DOHH2 (cell line): ENCODE results near the gene TSPAN10.

Source experiments
- H3F3A ChIP-seq: fragments of 200-600 bp; sonication (generic), shearing (Covaris generic); 2 replicates; pipeline ENCODE4 v1.6.0; 2016; ENCODE audit warnings: antibody characterized with exemption, mild to moderate bottlenecking; ENCODE audit not compliant: control insufficient read depth, insufficient read depth
- H3K27ac ChIP-seq: fragments of 200-600 bp; sonication (generic); 2 replicates; pipeline ENCODE4 v1.5.1; 2014; ENCODE audit warnings: low read depth, mild to moderate bottlenecking, low read length, moderate library complexity
- H3K27me3 ChIP-seq: fragments of 200-600 bp; sonication (generic); 2 replicates; pipeline ENCODE4 v1.6.1; 2014; ENCODE audit warnings: mild to moderate bottlenecking, low read length, mixed read lengths; ENCODE audit not compliant: control insufficient read depth
- H3K36me3 ChIP-seq: fragments of 200-600 bp; sonication (generic); 2 replicates; pipeline ENCODE4 v1.6.1; 2014; ENCODE audit warnings: mild to moderate bottlenecking, low read length, moderate library complexity, mixed read lengths; ENCODE audit not compliant: control insufficient read depth
- H3K4me1 ChIP-seq: fragments of 200-600 bp; sonication (generic); 2 replicates; pipeline ENCODE4 v1.6.1; 2014; ENCODE audit warnings: mild to moderate bottlenecking, low read length, mixed read lengths; ENCODE audit not compliant: control insufficient read depth
- H3K4me2 ChIP-seq: fragments of 200-600 bp; sonication (generic); 2 replicates; pipeline ENCODE4 v1.6.0; 2014; ENCODE audit warnings: mild to moderate bottlenecking, low read length, moderate library complexity
- H3K4me3 ChIP-seq: fragments of 200-600 bp; sonication (generic); 2 replicates; pipeline ENCODE4 v1.5.1; 2014; ENCODE audit warnings: mild to moderate bottlenecking, low read length, mixed read lengths
- H3K79me2 ChIP-seq: fragments of 200-600 bp; sonication (generic); 2 replicates; pipeline ENCODE4 v1.6.1; 2014; ENCODE audit warnings: mild to moderate bottlenecking, low read length, mixed read lengths; ENCODE audit not compliant: control insufficient read depth
- H3K9me2 ChIP-seq: fragments of 200-600 bp; sonication (generic); replicated peaks from 2 replicates; pipeline ENCODE4 v1.6.1; 2014; ENCODE audit warnings: mild to moderate bottlenecking, low read length, mixed read lengths; ENCODE audit not compliant: control insufficient read depth
- H3K9me3 ChIP-seq: fragments of 200-600 bp; sonication (generic); 2 replicates; pipeline ENCODE4 v1.6.1; 2014; ENCODE audit warnings: antibody characterized with exemption, low read length, mixed read lengths; ENCODE audit not compliant: control insufficient read depth, insufficient read depth
- H4K20me1 ChIP-seq: fragments of 200-600 bp; sonication (generic); 2 replicates; pipeline ENCODE4 v1.6.0; 2014; ENCODE audit warnings: low read depth, mild to moderate bottlenecking, antibody characterized with exemption, low read length, moderate library complexity; ENCODE audit not compliant: control insufficient read depth, insufficient read depth
- EZH2phosphoT487 ChIP-seq: fragments of 200-600 bp; sonication (generic); IDR thresholded peaks from 2 replicates; pipeline ENCODE4 v1.6.1; 2017; ENCODE audit warnings: borderline replicate concordance, mild to moderate bottlenecking, antibody characterized with exemption, low read length, moderate library complexity, mixed read lengths
- TF ChIP-seq, protein P1 (sequence below): fragments of 200-600 bp; sonication (generic); IDR thresholded peaks from one replicate; pipeline ENCODE4 v1.5.1; 2014; ENCODE audit warnings: antibody characterized with exemption, mild to moderate bottlenecking, low read depth, low read length; ENCODE audit not compliant: poor library complexity, severe bottlenecking

The TSPAN10 gene

DNA sequence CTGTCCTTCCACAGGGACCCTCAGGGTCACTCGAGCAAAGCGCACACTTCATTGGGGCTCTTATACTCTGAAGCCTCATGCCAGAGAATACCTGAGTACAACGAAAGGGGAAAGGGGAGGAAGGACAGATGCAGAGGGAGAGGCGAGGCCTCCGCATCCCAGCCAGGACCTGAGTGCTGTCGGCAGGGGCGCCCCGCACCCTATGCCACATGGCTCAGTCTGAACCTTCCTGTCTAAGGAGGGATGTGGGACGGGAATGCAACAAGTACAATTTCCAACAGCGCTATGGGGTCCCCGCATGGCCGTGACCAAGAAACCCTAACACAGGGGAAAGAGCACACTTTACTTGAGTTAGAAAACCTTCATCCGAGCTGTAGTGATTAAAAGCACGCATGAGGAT lies 45.0 kb upstream of the TSPAN10 start:
- no peaks in the 10 kb centered on the region for H3K27me3 ChIP-seq
- no peaks in the 10 kb centered on the region; the same call in 1 of the 2 replicates for H3F3A ChIP-seq
- H3K4me3 ChIP-seq, result no peak overlapping the region
- no peak overlapping the region for H3K27ac ChIP-seq
- no peaks in the 10 kb centered on the region for H3K4me1 ChIP-seq
- peaks cover 3% of the 10 kb centered on the region; the same call in 1 of the 2 replicates for H4K20me1 ChIP-seq
- no peaks in the 10 kb centered on the region for H3K79me2 ChIP-seq
- H3K4me2 ChIP-seq, result no peak overlapping the region
- TF ChIP-seq, protein P1, sequence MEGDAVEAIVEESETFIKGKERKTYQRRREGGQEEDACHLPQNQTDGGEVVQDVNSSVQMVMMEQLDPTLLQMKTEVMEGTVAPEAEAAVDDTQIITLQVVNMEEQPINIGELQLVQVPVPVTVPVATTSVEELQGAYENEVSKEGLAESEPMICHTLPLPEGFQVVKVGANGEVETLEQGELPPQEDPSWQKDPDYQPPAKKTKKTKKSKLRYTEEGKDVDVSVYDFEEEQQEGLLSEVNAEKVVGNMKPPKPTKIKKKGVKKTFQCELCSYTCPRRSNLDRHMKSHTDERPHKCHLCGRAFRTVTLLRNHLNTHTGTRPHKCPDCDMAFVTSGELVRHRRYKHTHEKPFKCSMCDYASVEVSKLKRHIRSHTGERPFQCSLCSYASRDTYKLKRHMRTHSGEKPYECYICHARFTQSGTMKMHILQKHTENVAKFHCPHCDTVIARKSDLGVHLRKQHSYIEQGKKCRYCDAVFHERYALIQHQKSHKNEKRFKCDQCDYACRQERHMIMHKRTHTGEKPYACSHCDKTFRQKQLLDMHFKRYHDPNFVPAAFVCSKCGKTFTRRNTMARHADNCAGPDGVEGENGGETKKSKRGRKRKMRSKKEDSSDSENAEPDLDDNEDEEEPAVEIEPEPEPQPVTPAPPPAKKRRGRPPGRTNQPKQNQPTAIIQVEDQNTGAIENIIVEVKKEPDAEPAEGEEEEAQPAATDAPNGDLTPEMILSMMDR, result no peak
- TF ChIP-seq EZH2phosphoT487, result no peak
- H3K9me3 ChIP-seq, result no peaks in the 10 kb centered on the region
- H3K9me2 ChIP-seq, result no peaks in the 10 kb centered on the region
- peaks cover 80% of the 10 kb centered on the region for H3K36me3 ChIP-seq

DNA sequence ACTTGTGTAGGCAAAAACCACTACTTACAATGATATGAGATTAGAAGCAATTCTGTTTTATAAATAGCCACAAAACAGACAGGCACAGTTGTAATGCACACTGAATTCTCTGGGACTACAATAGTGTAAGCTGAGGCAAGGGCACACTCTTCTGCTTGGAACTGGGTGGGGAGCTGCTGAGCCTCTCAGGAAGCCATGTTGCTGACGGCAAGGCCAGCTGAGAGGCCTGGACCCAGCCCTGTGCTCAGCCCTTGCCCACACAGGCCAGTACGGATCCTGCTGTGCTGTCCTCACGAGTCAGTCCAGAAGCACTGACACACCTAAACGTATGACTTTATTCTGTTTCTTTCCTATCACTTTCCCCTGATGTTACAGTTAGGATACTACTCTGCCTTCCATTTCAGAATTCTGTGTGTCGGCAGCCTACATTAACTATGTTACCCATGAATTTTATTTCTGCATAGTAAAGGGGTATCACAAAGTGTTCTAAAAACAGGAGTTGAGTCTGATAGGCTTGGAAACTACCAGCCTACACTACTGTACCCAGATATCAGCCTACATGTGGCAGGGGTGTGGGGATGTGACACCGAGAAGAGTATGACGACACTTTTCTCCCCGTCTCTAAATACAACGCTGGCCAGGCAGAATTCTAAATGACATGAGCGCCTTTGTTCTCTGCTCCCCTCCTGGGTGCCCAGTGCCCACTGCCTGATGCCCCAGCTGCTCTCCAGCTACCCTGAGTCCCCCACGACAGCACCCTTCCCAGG lies 43.7 kb upstream of the TSPAN10 start:
- Histone ChIP-seq H3K79me2 (peaks cover 3% of the 10 kb centered on the region), H3K4me2 (no peak overlapping the region), H3K9me3 (no peaks in the 10 kb centered on the region), H3K9me2 (no peaks in the 10 kb centered on the region), H3K4me1 (peaks cover 6% of the 10 kb centered on the region), H3K27ac (no peak overlapping the region), H4K20me1 (peaks cover 3% of the 10 kb centered on the region; the same call in 1 of the 2 replicates), H3F3A (peaks cover 3% of the 10 kb centered on the region; the same call in 1 of the 2 replicates), H3K36me3 (peaks cover 81% of the 10 kb centered on the region), H3K4me3 (no peak overlapping the region), H3K27me3 (no peaks in the 10 kb centered on the region)
- TF ChIP-seq, protein P1, result no peak
- no peak for TF ChIP-seq EZH2phosphoT487

DNA sequence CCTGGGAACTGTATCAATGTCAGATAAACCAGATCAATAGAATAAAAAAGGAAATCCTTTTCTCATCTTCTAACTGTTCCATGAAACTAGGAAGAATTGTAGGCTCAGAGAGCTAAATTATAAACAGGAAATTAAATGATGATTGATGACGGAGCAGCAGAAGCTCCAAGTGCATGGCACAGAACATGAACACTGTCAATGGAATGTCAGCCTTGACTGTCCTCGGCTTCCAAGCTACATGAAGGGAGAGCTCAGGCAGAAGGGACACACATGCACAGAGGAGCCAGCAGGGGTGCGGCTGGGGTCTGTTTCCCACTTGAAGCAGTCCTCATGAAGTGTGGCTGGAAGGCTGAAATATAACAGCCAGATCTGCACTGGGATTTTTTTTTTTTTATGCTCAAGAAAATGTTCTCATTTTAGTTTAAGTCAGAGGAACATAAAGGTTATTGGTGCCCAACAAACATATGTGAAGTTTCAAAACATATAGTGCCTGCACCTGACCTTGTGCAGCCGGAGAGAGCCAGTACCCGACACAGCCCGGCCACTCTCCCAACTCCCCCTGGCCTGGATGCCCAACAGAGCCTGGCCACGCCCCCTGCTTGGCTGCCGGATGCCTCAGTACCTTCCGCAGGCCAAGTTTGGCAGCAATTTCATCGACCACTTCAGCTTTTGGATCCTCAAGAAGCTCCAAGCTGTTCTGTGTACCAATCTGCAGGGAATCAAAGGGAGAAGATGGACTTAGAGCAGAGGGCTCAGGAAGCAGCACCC lies 37.1 kb upstream of the TSPAN10 start:
- Histone ChIP-seq H3K27me3 (no peaks in the 10 kb centered on the region), H3K79me2 (peaks cover 23% of the 10 kb centered on the region), H3K4me3 (no peak overlapping the region), H3K9me2 (no peaks in the 10 kb centered on the region), H3K9me3 (no peaks in the 10 kb centered on the region), H3K36me3 (peaks cover 73% of the 10 kb centered on the region), H3K4me1 (peaks cover 32% of the 10 kb centered on the region), H4K20me1 (peaks cover 8% of the 10 kb centered on the region; the same call in 1 of the 2 replicates), H3K4me2 (no peak overlapping the region), H3F3A (peaks cover 24% of the 10 kb centered on the region), H3K27ac (no peak overlapping the region)
- TF ChIP-seq, protein P1, result no peak
- TF ChIP-seq EZH2phosphoT487, result no peak
